ENCODE results near the gene SMPD4.

- TF ChIP-seq CHD2 (IDR thresholded peaks at IDR 0.05; ENCODE audit: low read length, partially characterized antibody): no peak
- TF ChIP-seq EP300 (IDR thresholded peaks at IDR 0.05): no peak
- no peak for TF ChIP-seq CTCF (IDR thresholded peaks at IDR 0.05)
- TF ChIP-seq, protein P1, sequence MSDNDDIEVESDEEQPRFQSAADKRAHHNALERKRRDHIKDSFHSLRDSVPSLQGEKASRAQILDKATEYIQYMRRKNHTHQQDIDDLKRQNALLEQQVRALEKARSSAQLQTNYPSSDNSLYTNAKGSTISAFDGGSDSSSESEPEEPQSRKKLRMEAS (IDR thresholded peaks at IDR 0.05): no peak
- no peak for TF ChIP-seq REST (IDR thresholded peaks at IDR 0.05)
- no peak for TF ChIP-seq RAD21 (conservative IDR thresholded peaks at IDR 0.05 in 1 of 2, IDR thresholded peaks at IDR 0.05 in 1 of 2)
- no peak for TF ChIP-seq ESRRA (IDR thresholded peaks at IDR 0.05; ENCODE audit: borderline replicate concordance, low read length)
- TF ChIP-seq E2F6 (IDR thresholded peaks at IDR 0.05; ENCODE audit: borderline replicate concordance, low read depth): no peak
Observed at GRCh38 chr2:130169896-130170295, 11.5 kb downstream of the SMPD4 start.
